GM18907 (cell line): ENCODE data around the gene GRK5.

Source experiments
- ATAC-seq: cut with Tn5 transposase; IDR thresholded peaks from one replicate; pipeline ENCODE4 v1.9.1; 2021; ENCODE audit warnings: mild to moderate bottlenecking, moderate library complexity; ENCODE audit not compliant: unreplicated experiment

The GRK5 gene

DNA sequence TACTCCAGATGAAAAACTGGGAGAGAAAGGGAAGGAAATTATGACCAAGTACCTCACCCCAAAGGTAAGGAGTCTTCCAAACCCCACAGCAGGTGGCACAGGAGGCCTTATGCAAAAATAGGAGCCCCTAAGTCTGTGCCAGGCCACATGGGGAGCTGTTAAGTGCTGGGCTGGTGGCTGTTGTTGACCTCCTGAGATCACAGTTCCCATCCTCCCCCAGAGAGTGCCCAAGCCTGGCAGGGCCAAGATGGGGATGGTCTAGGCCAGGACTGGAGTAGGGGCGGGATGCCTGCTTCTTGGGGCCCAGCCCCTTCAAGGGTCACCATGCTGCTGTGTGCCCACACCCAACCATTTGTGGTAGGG is 189.3 kb downstream of the GRK5 start:
- ATAC-seq = no peak

DNA sequence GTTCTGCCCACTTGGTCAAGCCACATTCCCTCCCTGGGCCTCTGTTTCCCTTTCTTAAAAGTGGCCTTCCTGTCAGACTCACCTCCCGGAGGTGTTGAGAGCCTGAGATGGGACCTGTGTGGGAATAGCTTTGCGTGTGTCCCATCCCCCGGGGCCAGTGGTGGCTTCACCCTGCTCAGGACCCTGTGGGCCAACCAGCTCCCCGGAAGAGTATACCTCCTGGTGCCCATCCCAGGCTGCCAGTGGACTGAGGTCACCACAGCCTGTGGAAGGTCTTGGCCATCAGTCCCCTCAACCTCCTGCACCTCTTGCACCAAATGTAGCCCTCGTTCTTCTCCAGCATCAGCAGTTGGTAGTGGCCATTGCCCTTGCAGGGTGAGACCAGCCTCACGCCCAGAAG is 190.0 kb downstream of the GRK5 start:
- no peak for ATAC-seq

DNA sequence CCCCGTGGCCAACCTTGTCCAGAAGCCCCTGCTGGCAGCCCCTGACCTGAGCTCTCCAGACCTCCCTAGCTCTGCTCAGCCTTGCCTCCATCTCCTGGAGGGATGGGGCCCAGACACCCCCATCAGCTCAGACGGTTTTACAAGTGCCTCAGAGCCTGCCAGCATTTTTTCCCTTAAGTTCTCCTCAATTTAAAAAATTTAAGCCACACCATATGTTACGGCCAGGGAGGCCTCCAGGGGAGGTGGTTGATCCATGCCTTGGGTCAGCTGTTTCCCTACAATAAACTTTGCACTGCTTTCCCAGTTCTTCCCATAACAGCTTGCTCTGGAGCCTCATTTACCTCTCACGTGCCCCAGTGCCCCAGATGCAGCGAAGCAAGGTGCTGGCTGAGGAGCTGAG is 191.6 kb downstream of the GRK5 start:
- ATAC-seq = no peak

DNA sequence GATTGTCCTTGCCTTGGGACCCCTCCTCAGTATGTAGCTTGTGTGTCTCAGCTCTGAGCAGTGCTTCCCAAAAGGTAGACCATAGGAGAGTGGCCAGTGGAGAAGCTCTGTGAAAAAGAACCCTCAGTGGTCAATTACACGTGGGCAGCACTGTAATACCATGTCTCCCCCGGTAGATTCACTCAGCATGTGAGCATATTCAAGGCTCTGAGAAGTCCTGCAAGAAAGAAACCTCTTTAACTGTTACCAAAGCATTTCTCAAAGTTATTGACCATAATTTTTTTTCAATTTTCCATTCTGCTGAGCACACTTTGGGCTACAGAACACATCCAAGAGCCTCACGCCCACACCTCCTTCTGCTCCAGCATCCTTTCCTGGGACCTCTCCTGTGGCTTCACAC is 192.1 kb downstream of the GRK5 start:
- ATAC-seq = no peak

DNA sequence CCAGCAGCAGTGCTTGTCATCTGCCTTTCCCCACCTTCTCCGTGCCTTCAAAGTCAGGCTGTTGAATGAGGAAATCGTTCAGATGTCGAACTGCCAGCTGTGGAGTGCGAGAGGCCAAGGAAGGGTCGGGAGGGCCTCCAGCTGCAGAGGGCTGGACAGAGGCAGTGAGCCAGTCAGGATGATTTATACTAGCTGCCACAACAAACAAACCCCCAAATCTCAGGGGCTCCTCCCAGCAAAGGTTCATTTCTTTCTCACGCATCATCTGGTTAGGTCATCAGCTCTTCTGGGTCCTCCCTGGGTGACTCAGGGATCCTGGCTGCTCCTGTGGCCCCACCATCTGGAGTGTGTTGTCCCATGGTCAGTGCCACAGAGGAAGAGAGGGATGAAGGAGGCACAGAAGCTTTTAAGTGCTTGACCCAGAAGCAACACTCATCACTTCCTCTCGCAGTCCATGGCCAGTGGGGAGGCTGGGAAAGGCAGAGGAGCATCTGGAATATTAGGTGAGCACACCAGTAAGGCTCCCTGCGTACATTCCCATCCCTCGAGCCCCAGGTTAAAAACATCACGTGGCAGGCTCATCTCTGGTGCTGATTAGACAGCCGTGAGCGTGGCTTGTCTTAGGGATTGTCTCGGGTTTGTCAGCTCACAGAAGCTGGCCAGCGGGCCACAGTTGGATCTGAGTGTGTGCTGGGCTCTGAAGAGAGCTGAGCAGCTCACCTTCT is 194.5 kb downstream of the GRK5 start:
- no peak for ATAC-seq

DNA sequence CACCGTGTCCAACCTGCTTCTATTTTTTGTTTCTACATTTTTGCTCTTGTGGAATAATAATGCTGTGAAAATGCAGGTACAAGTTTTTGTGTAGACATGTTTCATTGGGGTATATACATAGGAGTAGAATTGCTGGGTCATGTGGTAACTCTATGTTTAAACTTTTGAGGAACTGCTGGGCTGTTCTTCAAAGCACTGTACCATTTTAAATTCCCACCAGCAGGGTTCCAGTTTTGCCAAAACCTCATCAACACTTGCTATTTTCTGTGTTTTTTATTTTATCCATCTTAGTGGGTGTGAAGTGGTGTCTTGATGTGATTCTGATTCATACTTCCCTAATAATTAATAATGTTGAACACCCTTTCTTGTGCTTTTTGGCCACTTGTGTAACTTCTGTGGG is 196.6 kb downstream of the GRK5 start:
- no peak for ATAC-seq

DNA sequence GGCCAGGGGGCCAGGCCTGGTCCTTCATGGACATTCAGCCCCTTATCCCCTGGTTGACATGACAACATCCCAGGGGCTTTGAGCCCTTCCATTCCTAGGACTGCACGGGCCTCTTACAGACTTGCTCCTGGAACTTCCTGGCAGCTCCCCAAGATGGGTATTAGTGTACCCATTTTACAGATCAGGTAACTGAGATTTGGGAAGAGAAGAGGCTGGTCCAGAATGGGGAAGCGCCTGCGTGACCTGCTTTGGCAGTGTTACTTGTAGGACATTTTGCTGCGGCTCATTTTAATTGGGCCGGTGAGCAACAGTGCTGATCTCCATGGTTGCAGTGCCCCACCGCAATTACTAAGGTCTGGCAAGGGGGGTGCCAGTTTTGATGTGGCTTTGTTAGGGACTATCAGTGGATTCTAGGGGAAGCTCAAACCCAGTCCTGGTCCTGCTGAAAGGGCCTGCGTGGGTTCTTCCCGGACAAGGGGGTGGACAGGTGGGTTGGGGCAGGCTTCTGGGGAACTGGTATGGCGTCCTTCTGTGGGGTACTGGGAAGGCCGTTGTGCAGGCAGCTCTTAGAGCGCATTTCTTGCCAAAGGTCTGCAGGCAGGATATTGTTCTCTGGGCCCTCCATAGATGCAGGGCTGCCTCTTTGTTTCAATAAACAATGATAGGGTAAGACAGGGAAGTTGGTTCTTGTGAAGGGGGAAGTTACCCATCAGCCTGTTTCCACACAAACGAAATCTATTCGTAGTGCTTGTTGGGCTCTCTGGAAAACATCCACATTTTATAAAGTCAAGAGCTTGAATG is 197.5 kb downstream of the GRK5 start:
- no peak for ATAC-seq

DNA sequence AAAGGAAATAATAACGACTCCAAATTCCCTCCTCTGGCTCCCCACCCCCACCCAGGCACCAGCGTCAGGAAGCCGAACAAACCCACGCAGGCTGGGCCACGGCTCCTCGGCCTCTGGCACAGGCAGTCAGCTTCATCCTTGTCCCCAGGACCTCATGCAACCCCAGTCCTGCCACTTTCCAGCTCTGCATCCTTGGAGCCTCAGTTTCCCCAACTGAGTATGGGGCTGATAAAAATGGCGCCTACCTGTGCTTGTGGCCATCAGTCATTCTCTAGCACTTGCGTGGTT is 198.1 kb downstream of the GRK5 start:
- ATAC-seq = no peak

DNA sequence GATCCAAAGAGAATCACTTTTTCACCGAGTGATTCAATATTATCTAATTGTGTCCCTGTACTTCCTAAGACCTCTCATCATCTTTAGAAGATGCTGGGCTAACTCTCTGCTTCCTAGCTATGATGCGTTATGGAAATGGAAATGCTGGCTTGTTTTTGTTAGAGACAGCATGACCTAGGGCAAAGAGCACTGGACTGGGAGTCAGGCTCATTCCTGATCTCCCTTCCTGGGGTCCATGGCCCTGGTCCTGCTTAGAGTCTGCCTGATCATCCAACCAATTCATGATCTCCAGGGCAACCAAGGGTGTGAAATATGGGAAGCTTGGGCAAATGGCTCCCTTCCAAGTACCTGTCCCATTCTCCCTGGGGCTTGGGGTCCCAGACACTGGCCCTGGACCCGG is 198.8 kb downstream of the GRK5 start:
- ATAC-seq = no peak

DNA sequence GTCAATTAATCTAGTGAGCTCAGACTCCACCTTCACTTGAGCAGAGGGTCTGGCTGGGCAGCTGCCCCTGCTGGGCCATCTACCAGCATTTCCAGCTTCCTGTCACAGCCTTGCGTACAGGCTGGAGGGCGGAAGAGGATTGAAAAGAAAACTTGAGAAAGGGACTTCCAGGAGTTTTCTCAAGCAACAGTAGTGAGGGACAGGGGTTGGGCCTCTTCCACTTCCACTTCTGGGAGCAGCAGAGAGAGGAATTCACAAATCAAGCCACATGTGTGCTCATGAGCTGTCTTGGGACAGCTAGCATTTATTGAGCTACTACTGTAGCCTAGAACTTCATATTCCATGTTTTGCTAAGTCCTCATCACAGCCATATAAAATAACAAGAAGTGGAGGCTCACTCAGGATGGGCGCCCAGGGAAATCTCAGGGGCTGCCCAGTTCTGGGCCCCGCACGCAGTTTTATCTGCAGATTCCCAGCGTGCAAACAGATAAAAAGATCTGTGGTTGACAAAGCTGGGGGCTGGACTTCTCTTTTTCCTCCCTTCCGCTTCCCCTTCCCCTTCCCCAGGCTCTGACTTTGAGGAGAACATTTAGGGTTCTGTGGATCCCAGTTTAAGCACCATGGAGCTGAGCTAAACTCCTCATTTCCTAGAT is 199.4 kb downstream of the GRK5 start:
- ATAC-seq = no peak

DNA sequence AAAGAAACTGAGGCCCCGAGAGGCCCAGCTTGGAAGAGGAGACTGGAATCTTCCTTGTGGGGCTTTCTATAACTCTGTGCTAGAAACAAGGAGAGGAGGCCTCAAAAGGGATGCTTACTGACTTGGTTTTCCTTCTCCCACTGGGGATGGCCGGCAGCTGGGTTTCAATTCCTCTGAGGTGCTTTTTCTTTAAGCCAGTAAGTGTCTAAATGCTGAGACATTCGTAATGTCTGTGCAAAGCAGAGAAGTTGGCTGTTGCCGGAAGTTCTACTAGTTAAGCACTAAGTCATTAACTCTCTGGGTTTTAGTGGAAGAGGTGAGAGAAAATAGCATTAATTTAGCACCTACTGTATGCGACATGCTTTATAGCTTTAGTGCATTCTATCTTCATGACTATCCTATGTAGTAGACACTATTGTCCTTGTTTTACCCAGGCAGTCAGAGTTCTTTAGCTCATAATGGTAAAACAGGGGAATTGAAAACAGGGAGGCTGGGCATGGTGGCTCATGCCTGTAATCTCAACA is 199.9 kb downstream of the GRK5 start:
- ATAC-seq = no peak

DNA sequence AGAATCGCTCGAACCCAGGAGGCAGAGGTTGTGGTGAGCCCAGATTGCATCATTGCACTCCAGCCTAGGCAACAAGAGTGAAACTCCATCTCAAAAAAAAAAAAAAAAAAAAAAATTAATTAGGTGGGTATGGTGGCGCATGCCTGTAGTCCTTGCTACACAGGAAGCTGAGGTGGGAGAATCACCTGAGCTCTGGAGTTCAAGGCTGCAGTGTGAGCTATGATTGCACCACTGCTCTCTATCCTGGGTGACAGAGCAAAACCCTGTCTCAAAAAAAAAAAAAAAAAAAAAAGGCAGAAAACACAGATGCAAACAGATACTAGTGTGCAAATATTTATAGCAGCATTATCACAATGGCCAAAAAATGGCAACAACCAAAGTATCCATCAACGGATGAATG is 200.7 kb downstream of the GRK5 start:
- no peak for ATAC-seq

DNA sequence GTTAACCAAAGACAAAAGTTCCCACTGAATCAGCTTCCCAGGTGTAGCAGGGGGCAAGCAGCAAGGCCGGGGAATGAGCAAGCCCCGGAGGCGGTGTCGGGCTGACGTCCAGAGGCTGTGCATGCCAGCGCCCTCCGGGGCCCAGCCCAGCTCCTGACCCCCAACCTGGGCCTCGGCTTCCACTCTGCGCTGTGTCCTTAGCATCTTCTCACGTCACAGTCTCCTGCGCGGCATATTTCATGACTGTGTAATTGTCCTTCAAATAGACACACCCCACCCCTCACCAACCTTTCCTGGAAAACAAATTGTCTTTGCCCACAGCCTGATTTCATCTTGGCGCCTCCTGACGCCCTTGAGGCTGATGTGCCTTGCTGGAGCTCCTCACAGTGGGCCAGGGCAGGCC is 201.6 kb downstream of the GRK5 start:
- no peak for ATAC-seq

DNA sequence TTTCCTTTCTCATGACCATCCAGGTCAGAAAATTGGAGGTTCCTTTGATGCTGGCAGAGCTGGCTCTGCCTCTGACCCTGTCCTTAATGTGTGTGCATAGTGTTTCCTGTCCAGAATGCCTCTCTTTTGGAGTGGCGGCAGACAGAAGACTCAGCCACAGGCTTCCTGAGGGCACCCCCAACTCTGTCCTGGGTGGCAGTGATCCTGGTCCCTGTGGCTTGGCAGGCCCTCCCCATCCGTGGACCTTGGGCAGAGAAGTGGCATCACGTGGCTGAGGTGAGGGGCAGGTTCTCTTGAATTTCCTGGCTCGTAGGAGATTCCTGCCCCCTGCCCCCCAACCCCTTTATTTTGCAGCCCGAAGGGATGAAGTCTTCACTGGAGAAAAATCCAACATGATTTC is 202.0 kb downstream of the GRK5 start:
- ATAC-seq = no peak

DNA sequence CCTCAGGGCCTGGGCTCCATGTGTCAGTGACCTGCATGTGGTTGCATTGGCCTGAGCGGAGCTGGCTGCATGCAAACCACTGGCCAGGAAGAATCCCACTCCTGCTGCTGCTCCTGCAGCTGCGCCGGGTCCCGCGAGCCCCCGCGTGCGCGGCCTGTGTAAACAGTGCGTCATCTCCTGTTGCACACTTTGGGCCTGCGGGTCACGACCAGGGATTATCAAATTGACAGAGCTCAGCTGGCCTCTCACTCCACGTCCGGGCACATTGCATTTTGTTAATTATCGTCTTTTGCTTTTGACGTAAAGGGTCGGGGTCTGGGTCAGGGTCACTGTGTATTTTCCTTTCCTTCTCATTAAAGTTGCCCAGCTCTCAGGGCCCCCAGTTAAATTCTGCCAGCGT is 202.5 kb downstream of the GRK5 start:
- ATAC-seq = no peak

DNA sequence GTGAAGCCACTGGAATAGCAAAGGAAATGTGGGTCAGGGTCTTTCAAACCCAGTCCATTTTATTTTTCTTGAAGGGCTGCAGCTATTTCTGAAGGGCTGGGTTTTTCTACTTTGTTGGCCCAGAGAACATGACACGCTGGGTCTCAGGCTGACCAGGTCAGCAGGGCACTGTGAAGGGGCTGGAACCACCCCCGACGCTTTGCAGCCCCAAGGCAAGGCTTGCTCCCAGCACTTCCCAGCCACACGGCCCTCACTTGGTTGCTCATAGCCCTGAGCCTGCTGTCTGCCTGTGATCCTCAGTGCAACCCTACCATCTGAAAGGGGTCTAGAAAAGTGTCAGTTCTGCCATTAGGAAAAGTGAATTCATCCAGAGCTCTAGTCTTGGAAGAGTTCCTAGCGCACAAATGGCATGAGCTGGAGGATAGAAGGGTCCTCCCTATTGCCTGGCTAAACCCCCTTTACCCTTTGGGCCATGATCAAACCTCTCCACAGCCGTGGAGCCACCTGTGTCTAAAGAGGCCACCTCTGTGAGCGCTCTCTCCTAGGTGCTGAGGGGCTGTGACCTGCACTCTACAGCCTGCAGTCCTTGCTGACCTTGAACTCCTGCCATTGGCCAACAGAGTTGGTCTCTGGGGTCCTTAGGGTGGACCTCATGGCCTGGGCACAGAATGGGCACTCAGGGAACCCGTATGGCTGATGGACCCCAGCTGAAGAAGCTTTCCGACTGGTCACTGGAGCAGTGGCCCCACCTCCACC is 203.2 kb downstream of the GRK5 start:
- ATAC-seq = no peak

DNA sequence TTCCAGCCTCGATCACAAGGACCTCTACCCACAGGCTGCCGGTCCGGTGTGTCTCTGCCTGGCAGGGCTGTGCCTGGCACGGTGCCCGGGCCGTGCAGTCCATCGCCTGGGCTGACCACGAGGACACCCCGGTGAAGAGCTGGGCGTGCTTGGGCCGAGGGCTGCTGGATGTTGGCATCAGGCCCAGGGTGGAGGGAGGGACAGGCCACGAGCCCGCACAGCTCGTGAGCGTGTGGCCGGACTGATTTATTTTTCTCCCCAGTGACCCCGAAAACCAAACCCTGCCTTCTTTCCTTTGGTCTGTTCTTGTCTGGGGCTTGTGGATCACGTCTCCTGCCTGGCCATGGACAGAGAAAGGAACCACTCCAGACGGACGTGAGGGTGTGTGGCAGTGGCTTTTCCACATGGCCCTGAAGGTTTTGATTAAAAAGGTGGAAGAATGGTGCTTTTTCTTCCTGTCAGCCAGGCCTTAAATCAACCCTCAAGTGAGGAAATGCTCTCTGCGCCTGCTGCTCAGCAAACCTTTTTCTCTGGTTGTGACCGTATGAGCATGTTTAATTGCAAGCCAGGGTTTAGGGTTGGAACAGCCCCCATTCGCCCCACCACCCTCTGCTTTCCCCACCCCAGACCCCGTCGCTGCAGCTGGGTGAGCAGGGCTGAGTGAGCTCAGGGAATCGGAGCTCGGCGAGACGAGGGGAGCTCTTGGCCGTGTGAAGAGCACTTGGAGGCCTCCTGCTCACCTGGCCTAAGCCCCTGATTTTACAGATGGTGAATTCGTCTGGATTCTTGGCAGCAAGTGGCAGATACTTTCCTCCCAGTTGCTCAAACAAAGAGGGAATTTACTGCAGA is 205.1 kb downstream of the GRK5 start:
- ATAC-seq = no peak

DNA sequence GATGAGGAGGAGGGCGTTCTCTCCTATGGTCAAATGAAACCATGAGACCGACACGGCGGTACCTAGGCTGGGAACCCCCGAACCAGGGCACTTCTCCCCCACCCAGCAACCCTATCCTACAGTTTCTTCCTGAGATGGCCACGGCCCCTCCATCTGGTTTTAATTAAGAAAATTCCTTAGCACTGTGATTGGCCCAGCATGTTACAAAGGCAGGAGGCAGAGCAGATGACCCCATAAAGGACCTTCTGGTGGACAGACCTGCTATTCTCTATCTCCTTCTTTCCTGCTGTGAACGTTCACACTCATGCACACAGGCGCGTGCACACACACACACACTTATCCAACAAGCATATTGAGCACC is 205.7 kb downstream of the GRK5 start:
- no peak for ATAC-seq

DNA sequence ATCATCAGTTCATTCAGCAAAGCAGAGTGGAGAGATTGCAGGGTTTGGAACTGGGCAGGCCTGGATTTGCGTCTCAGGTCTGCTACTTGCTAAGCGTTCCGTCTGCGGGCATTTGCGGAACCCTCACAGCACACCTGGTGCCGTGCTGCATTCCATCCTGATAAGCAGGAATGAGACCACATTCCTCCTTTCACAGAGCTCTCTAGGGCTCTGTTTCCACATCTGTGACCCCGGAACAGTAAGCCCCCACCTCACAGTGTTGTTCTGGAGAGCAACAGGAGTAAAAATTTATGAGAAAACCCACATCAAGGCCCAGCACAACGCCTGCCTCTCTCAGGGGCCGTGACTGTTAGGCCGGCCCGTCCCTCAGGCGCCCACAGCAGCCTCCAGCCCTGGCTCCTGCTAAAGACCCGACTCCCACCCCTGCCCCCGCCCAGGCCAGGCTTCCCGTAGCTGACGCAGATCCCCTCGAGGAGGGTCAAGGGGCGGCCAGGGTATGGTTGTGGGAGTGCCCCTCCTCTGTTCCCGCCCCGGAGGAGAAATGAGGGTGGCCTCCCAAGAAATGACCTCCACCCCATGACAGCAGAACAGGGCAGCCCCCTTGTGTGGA is 206.2 kb downstream of the GRK5 start:
- no peak for ATAC-seq

DNA sequence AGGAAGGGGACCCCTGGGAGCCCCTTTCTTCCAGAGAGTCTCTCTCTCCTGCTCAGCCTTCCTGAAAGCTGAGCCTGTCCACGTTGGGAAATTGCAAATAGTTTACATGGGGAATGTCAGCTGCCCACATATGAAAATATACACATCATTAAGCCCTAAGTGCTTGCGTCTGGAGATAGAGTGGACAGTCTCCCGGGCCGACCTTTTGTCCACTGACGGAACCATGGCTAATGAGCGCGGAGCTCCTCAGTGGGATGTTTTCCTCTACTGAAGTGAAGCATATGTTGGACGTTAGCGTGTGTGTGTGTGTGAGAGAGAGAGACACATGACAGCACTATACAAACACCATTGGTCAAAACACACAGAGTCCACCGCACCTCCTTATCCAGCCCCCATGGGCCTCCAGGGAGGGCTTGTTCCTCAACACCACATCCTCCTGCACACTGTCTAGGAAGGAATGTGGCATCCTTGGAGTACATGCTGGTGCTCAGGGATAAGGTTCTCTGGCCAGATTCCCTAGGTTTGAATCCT is 206.8 kb downstream of the GRK5 start:
- ATAC-seq = no peak
